Activated B cell treated with CpG ODN at 0.5 μM for 24 hours (primary cell): ENCODE data around the gene RWDD4. TPM values are rescaled to one million over a fixed set of nuclear protein-coding genes. Genes with fewer than 3 reads are reported as not detected.

Experiments used
- ATAC-seq: fragments of 200-7000 bp; cut with Tn5 transposase; one replicate; pipeline ENCODE4 v1.10.0; 2021; ENCODE audit warnings: low read depth, mild to moderate bottlenecking, moderate library complexity
- CTCF ChIA-PET: fragments of 350-600 bp; sonication (Branson Sonifier 250); formaldehyde crosslinking; loops from one replicate; lab custom pipeline; 2021; ENCODE audit warnings: antibody characterized with exemption; lab: Charles Lee
- POLR2A ChIA-PET: fragments of 350-600 bp; sonication (Branson Sonifier 250); formaldehyde crosslinking; loops from one replicate; lab custom pipeline; 2021; ENCODE audit warnings: antibody characterized with exemption; lab: Charles Lee
- DNase-seq: peaks from one replicate; pipeline ENCODE4 v3.0.0; 2022
- H3K27ac Mint-ChIP-seq: one replicate; pipeline ENCODE4 v1.8.0; 2020; ENCODE audit warnings: mixed read lengths
- H3K27me3 Mint-ChIP-seq: one replicate; pipeline ENCODE4 v1.8.0; 2021; ENCODE audit warnings: mixed read lengths
- H3K36me3 Mint-ChIP-seq: one replicate; pipeline ENCODE4 v1.8.0; 2021; ENCODE audit warnings: low read depth, mixed read lengths
- H3K4me1 Mint-ChIP-seq: one replicate; pipeline ENCODE4 v1.8.0; 2021; ENCODE audit warnings: mixed read lengths
- H3K4me3 Mint-ChIP-seq: one replicate; pipeline ENCODE4 v1.8.0; 2020; ENCODE audit warnings: mild to moderate bottlenecking, mixed read lengths
- H3K9me3 Mint-ChIP-seq: one replicate; pipeline ENCODE4 v1.8.0; 2020; ENCODE audit warnings: mixed read lengths
- intact Hi-C: fragments of 100-400 bp; cut with micrococcal nuclease; formaldehyde crosslinking; loops from one replicate; pipeline ENCODE4 v1.15.1; 2024
- total RNA-seq: library from RNA; stranded (reverse); gene quantifications from 2 replicates; pipeline ENCODE4 v1.2.3, GENCODE V29; 2022
- TF ChIP-seq, protein P1 (sequence below): fragments of 200-600 bp; IDR thresholded peaks from one replicate; pipeline ENCODE4 v1.8.0; 2022; ENCODE audit warnings: antibody characterized with exemption, mild to moderate bottlenecking

The RWDD4 gene
- 14.6 and 15.4 TPM in 2 replicates for total RNA-seq

DNA sequence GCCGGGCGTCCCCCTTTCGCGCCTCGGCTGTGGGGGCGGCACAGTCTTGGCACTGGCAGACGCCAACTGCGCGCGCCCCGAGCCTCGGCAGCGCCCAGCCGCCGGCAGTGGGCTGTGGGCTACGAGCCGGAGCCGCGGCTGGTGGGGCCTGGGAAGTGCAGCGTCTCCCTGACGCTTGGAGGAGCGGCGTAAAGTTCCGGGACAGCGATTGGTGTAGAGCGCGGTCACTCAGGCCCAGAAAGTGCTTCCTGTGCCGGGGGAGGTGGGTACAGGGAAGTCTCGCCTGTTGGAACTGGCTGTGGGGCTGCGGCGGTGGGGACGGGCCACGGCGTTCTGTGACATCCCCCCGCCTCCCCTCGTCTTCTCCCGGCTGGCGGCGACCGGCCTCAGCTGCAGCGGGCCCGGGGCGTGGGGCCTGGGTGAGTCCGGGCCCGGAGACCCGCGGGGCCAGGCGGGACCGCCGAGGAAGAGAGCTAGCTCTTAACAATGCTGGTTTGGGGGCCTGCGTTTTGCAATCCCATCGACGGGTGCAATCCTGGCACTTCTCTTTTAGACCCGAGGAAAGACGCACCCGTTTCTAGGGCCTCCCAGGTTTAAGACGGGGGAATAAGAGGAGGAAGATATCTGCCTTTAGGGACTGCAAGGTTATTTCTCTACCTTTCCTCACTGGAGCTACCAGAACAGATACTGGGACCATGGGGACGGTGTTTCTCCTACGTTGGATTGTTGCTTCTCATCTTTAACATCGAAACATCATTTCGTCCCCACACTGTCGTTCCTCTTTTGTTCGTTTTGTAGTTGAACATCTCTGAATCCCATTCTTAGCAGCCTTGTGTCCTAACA lies at the start of gene RWDD4, which contains the start of gene TRAPPC11:
TSS of gene RWDD4 (minus strand) at position 157 of the 843 bp plus-strand sequence. CDS start 233 bp downstream, outside the sequence.
TSS of gene TRAPPC11 (plus strand) at position 265 of the 843 bp plus-strand sequence. CDS start 4,575 bp downstream, outside the sequence.
- CTCF ChIA-PET: interaction anchor here (0.7 kb wide), 1 partner anchor 155 kb away, joined by 3 read pairs; no protein-coding TSS in a partner anchor
- intact Hi-C loops: loop anchor here (1.0 to 5.0 kb wide), 9 partner anchors 62 to 1812 kb away; partner anchors contain the start of genes ANKRD37, CASP3, CCDC110 and CDKN2AIP

GRCh38 chr4:183702492-183702891 lies 43.5 kb upstream of the RWDD4 start:
- ChIA-PET CTCF (no interaction called here), POLR2A (no interaction called here)
- H3K4me1 Mint-ChIP-seq: no peaks in the 10 kb centered on the region
- TF ChIP-seq, protein P1, sequence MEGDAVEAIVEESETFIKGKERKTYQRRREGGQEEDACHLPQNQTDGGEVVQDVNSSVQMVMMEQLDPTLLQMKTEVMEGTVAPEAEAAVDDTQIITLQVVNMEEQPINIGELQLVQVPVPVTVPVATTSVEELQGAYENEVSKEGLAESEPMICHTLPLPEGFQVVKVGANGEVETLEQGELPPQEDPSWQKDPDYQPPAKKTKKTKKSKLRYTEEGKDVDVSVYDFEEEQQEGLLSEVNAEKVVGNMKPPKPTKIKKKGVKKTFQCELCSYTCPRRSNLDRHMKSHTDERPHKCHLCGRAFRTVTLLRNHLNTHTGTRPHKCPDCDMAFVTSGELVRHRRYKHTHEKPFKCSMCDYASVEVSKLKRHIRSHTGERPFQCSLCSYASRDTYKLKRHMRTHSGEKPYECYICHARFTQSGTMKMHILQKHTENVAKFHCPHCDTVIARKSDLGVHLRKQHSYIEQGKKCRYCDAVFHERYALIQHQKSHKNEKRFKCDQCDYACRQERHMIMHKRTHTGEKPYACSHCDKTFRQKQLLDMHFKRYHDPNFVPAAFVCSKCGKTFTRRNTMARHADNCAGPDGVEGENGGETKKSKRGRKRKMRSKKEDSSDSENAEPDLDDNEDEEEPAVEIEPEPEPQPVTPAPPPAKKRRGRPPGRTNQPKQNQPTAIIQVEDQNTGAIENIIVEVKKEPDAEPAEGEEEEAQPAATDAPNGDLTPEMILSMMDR: no peak
- intact Hi-C loops: no loop called here
- DNase-seq (no peak), ATAC-seq (no peak)
- H3K27me3 Mint-ChIP-seq: no peaks in the 10 kb centered on the region
- no peak overlapping the region for H3K27ac Mint-ChIP-seq
- no peaks in the 10 kb centered on the region for H3K9me3 Mint-ChIP-seq
- peaks cover 79% of the 10 kb centered on the region for H3K36me3 Mint-ChIP-seq
- H3K4me3 Mint-ChIP-seq: no peak overlapping the region

More for the DNA sequence above, at the start of gene RWDD4, which contains the start of gene TRAPPC11:
- H3K4me3 Mint-ChIP-seq: peak within 1 kb of the TSS; percentile 93
- TF ChIP-seq, protein P1: no peak
- no peaks in the 10 kb centered on the region for H3K9me3 Mint-ChIP-seq
- POLR2A ChIA-PET: interaction anchor here (0.8 to 1.8 kb wide), 5 partner anchors 8 to 990 kb away, joined by 4 to 14 read pairs (median 6); partner anchors contain the start of genes CASP3, CDKN2AIP and PRIMPOL
- H3K27ac Mint-ChIP-seq: peak within 1 kb of the TSS; percentile 92
- peak; percentile 98 for ATAC-seq
- DNase-seq: peak; percentile 87
- no peaks in the 10 kb centered on the region for H3K27me3 Mint-ChIP-seq
- H3K36me3 Mint-ChIP-seq: peaks cover 16% of the 10 kb centered on the region
- peaks cover 33% of the 10 kb centered on the region for H3K4me1 Mint-ChIP-seq

DNA sequence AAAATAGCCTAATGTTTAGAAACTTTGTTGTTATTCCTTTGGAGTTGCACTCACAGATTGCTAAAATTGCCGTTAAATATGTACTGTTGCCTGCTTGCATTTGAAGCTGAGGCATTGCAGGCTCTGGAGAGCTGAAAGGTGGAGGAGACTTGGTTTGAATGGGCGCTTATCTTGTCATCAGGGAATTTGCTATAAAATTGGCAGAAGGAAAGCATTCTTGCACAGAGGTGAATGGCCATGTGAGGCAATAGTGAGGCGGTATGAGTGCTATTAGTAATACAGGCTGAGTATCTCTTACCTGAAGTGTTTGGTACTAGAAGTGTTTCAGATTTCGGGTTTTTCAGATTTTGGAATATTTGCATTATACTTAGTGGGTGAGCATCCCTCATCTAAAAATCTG lies 41.4 kb upstream of the RWDD4 start:
- POLR2A ChIA-PET: no interaction called here
- no peak for DNase-seq
- CTCF ChIA-PET: no interaction called here
- Mint-ChIP-seq H3K9me3 (no peaks in the 10 kb centered on the region), H3K27me3 (no peaks in the 10 kb centered on the region), H3K4me3 (no peak overlapping the region), H3K4me1 (no peaks in the 10 kb centered on the region), H3K36me3 (peaks cover 81% of the 10 kb centered on the region), H3K27ac (no peak overlapping the region)
- TF ChIP-seq, protein P1: no peak
- intact Hi-C loops: no loop called here
- ATAC-seq: no peak

DNA sequence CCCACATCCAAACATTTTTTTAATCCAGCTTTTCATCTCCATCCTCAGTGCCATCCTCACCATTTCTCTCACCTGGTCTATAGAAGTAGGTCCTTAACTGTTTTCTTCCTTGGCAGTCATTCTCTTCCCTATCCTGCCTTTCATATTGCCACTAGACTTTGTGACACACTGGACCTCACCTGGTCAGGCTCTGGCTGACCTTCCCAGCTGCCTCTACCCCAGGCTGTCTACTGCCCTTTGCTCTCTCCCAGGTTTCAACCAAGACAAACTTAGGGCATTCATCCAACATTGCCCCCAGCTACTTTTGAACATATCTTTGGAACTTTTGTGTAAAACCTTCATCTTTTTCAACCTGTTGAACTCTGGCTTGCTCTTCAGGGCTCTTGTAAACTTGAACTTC lies 39.9 kb upstream of the RWDD4 start:
- H3K4me1 Mint-ChIP-seq: no peaks in the 10 kb centered on the region
- DNase-seq (no peak), ATAC-seq (no peak)
- intact Hi-C loops: no loop called here
- H3K27me3 Mint-ChIP-seq: no peaks in the 10 kb centered on the region
- no peak overlapping the region for H3K27ac Mint-ChIP-seq
- H3K9me3 Mint-ChIP-seq: no peaks in the 10 kb centered on the region
- ChIA-PET CTCF (no interaction called here), POLR2A (no interaction called here)
- TF ChIP-seq, protein P1: no peak
- H3K4me3 Mint-ChIP-seq: no peak overlapping the region
- H3K36me3 Mint-ChIP-seq: peaks cover 83% of the 10 kb centered on the region

GRCh38 chr4:183691897-183692296 lies 32.9 kb upstream of the RWDD4 start:
- DNase-seq (no peak), ATAC-seq (no peak)
- peaks cover 73% of the 10 kb centered on the region for H3K36me3 Mint-ChIP-seq
- ChIA-PET CTCF (no interaction called here), POLR2A (no interaction called here)
- TF ChIP-seq, protein P1: no peak
- no peaks in the 10 kb centered on the region for H3K4me1 Mint-ChIP-seq
- H3K27me3 Mint-ChIP-seq: no peaks in the 10 kb centered on the region
- intact Hi-C loops: no loop called here
- no peaks in the 10 kb centered on the region for H3K9me3 Mint-ChIP-seq
- no peak overlapping the region for H3K4me3 Mint-ChIP-seq
- no peak overlapping the region for H3K27ac Mint-ChIP-seq
